HG02623 (cell line): ENCODE results near the gene SF3A1.

Source experiments
- ATAC-seq: cut with Tn5 transposase; IDR thresholded peaks from one replicate; pipeline ENCODE4 v1.9.1; 2021; ENCODE audit warnings: moderate library complexity; ENCODE audit not compliant: unreplicated experiment

Gene SF3A1

GRCh38 chr22:30386608-30386959 is 29.9 kb upstream of the SF3A1 start:
- ATAC-seq = no peak

GRCh38 chr22:30385942-30386341 is 29.2 kb upstream of the SF3A1 start:
- ATAC-seq = no peak

DNA sequence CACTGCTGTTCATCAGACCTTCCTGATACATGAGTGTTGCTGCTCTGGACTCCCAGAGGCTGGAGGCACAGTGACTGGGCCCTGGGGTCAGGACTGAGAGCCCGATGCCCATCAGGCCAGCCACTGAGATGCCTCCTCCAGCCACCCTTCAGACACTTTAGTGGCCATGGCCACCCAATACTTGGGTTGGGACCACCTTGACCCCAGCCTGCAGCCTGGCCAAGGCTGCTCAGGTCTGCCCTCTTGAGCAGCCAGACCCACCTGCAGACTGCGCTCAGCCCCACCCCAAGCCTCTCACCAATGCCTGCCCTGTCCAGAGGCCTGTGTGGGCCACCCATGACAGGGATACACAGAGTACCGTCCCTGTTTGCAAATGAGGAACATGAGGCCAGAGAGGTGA is 26.4 kb upstream of the SF3A1 start:
- no peak for ATAC-seq

- no peak for ATAC-seq
Observed at GRCh38 chr22:30382340-30382739, 25.6 kb upstream of the SF3A1 start.

DNA sequence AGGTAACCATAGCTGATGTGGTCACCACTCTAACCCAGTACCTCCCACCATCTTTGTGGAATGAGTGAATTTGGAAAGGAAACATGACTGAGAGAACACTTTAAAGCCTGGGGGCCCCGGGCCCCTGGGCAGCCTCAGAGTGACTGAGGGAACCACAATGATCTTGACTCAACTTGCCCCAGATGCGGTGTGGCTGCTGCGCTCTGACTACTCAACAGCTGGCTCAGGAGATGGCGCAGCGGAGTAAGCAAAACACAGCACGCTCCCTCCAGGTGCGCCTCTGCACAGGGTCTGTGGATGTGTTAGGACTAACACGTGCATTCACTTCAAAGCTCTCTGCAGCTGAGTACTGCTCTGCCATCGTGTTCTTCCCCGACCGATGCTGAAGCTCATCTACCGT is 24.6 kb upstream of the SF3A1 start:
- ATAC-seq = no peak

GRCh38 chr22:30380011-30380410 is 23.3 kb upstream of the SF3A1 start:
- ATAC-seq = no peak

- ATAC-seq = no peak
Observed at GRCh38 chr22:30375312-30375849, 18.7 kb upstream of the SF3A1 start.

- no peak for ATAC-seq
Observed at GRCh38 chr22:30373331-30374325, 16.9 kb upstream of the SF3A1 start.

GRCh38 chr22:30372915-30373314 is 16.2 kb upstream of the SF3A1 start:
- no peak for ATAC-seq

DNA sequence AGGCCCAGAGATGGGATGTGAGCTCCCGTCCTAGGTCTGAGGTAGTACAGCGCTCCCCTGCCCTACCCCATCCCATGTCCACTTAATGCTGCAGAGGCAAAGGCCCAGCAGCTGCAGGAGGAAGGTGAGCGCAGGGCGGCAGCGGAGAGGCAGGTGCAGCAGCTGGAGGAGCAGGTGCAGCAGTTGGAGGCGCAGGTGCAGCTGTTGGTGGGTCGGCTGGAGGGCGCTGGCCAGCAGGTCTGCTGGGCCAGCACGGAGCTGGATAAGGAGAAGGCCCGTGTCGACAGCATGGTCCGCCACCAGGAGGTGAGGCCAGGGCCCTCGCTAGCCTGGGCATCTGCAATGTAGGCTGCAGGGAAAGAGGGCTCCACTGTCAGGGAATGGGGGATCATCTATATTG is 15.3 kb upstream of the SF3A1 start:
- ATAC-seq = no peak

- ATAC-seq = no peak
Observed at GRCh38 chr22:30371321-30371720, 14.6 kb upstream of the SF3A1 start.

DNA sequence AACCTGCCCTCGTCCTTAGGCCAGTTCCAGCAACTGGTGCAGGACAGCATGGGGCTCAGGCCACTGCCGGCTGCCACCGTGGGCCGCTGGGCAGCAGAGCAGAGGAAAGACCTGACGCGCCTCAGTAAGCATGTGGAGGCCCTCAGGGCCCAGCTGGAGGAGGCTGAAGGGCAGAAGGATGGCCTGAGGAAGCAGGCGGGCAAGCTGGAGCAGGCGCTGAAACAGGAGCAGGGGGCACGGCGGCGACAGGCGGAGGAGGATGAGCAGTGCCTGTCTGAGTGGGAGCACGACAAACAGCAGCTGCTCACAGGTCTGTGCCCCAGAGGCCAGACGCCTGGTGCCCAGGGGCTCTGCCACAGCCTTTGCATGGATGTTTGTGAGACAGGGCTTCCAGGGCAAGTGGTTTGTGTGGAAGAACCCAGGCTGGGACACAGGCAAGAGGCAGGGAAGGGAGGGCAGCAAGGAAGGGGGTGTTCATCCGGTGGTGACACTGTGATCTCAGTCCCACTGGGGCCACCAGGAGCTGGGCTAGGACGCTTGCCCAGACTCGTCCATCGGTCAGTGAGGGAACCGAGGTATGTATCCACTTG is 14.0 kb upstream of the SF3A1 start:
- no peak for ATAC-seq

- ATAC-seq = no peak
Observed at GRCh38 chr22:30368420-30368819, 11.7 kb upstream of the SF3A1 start.

DNA sequence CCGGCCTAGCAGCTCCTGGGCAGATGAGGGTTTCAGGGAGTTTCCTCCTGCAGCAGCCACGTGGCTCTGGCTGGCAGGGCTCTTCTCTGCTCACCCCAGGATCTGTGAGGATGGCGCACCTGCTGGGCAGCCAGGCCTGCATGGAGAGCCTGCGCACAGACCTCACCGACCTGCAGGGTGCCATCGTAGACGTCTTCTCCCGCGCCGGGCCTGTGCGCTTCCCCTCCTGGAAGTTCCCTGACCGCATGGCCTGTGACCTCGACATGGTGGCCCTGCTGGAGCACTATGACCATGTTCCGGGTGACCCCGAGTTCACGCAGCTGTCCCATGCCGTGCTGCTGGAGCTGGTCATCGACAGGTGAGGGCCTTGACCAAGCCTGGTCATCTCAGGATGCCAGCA is 9.2 kb upstream of the SF3A1 start:
- ATAC-seq = no peak

GRCh38 chr22:30362651-30363281 is 6.1 kb upstream of the SF3A1 start:
- no peak for ATAC-seq

GRCh38 chr22:30361916-30362650 is 5.4 kb upstream of the SF3A1 start:
- ATAC-seq = no peak

GRCh38 chr22:30358541-30358940 is 1.8 kb upstream of the SF3A1 start:
- no peak for ATAC-seq

GRCh38 chr22:30357650-30358215 is 1.0 kb upstream of the SF3A1 start:
- no peak for ATAC-seq

- no peak for ATAC-seq
Observed at GRCh38 chr22:30357236-30357570, 509 bp upstream of the SF3A1 start.

GRCh38 chr22:30354644-30355043 is 2.0 kb downstream of the SF3A1 start:
- ATAC-seq = no peak

DNA sequence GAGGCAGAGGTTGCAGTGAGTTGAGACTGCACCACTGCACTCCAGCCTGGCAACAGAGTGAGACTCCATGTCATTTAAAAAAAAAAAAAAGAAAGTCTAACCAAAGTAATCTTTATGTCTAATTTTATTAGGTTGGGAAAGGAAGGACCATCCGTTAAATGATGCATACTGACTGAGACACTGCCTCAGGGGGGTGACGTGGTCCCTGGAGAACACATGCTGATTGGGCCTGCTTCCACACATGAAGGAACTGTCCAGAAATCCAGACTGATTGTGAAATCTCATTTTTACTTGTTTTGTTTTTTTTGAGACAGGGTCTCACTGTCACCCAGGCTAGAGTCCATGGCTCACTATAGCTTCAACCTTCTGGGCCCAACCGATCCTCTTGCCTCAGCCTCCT is 5.5 kb downstream of the SF3A1 start:
- ATAC-seq = no peak
